Suprapubic skin (tissue), 4 donors: ENCODE results near the gene GMNN. TPM values are rescaled to one million over a fixed set of nuclear protein-coding genes. Genes with fewer than 3 reads are reported as not detected.

Experiments used
- DNase-seq, 2 donors: peaks; one replicate each; pipeline ENCODE4 v3.0.0-alpha.2; 2019; ENCODE audit warnings: low spot score in 2 of 2
- H3K27ac ChIP-seq: fragments of 200-600 bp; sonication (generic); one replicate; pipeline ENCODE4 v1.5.1; 2019
- H3K27me3 ChIP-seq: fragments of 200-600 bp; sonication (generic); one replicate; pipeline ENCODE4 v1.5.1; 2019
- H3K36me3 ChIP-seq: fragments of 200-600 bp; sonication (generic); one replicate; pipeline ENCODE4 v1.5.1; 2019
- H3K4me1 ChIP-seq: fragments of 200-600 bp; sonication (generic); one replicate; pipeline ENCODE4 v1.5.1; 2019
- H3K4me3 ChIP-seq: fragments of 200-600 bp; sonication (generic); one replicate; pipeline ENCODE4 v1.5.1; 2019; ENCODE audit warnings: mild to moderate bottlenecking
- H3K9me3 ChIP-seq: fragments of 200-600 bp; sonication (generic); one replicate; pipeline ENCODE4 v1.5.1; 2019
- EP300 ChIP-seq: sonication (generic); formaldehyde crosslinking; IDR thresholded peaks from one replicate; pipeline ENCODE4 v1.6.1; 2017; ENCODE audit warnings: antibody characterized with exemption
- POLR2A ChIP-seq, 2 donors: fragments of 450-650 bp; IDR thresholded peaks; one replicate each; pipeline ENCODE4 v1.6.1; 2017; ENCODE audit warnings: antibody characterized with exemption in 2 of 2, mild to moderate bottlenecking in 2 of 2, moderate library complexity in 2 of 2
- POLR2AphosphoS5 ChIP-seq, 3 donors: sonication (generic); formaldehyde crosslinking; IDR thresholded peaks; one replicate each; pipeline ENCODE4 v1.6.1; 2017; ENCODE audit warnings: antibody characterized with exemption in 3 of 3
- WGBS: methylation state at CpG from one replicate; pipeline ENCODE4 v1.1.5; 2018; 5-methylcytosine and 5-hydroxymethylcytosine counted together
- total RNA-seq, 4 donors: library from RNA; depleted of rRNA; stranded (reverse); fragments of >200 nt; gene quantifications; one replicate each; pipeline ENCODE4 v1.1.0, GENCODE V29; 2016
- TF ChIP-seq, protein P1 (sequence below), 2 donors: fragments of 200-600 bp in 1 of 2; fragments of 450-650 bp in 1 of 2; sonication (generic) in 1 of 2; IDR thresholded peaks; one replicate each; pipeline ENCODE4 v1.5.1; 2016 to 2019; ENCODE audit warnings: antibody characterized with exemption in 2 of 2, mild to moderate bottlenecking in 1 of 2, moderate library complexity in 1 of 2

Gene GMNN
- total RNA-seq, 4 donors from 2014 or later, result 49.6 to 89.6 (median 70.5) TPM

DNA sequence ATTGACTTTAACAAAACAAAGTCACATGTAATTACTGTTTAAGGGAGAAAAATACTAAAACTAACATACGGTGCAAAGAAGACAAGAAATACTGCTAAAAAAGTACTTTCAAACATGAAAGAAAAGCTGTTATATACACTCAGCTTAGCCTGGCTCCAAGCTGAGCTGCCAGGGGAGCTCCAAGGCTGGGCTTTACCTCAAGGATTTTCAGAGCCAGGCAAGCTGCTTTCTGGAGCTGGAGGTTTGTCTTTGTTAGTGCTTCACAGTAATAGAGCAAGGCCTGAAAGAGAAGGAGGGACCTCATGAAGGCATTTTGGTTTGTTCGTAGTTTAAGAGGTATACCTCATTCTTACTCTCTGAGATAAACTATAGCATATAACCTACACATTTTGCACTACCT lies 43.6 kb downstream of the GMNN start:
- no peak for DNase-seq
- WGBS, result 87% methylated on average over 2 of the region's 2 CpGs
- no peaks in the 10 kb centered on the region for H3K4me1 ChIP-seq

DNA sequence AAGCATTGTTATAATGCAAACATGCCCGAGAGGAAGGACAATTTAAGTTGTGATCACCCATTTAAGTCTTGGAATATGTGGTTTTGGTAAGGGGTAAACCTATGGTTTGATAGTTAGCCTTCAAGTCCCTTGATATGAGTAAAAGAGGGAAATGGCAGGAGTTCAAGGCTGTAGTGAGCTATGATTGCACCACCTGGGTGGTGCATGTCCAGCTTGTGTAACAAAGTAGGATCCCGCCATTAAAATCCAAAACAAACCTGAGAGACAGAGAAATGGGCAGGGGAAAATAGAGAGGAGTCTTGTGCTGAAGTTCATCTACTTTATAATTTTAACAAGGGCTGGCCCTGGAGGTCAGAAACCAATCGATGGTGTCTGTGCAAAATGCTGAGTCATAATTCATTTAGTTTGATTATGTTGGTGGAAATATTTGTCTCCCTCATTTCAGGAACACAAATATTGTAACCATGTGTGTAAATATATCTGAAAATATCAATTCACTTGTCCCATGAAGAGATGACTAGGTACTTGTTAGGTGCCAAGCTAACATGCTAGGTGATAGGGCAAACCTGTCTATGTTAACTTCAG lies 47.2 kb downstream of the GMNN start:
- Histone ChIP-seq H3K9me3 (no peaks in the 10 kb centered on the region), H3K4me3 (no peak overlapping the region), H3K4me1 (peaks cover 3% of the 10 kb centered on the region), H3K27me3 (no peaks in the 10 kb centered on the region), H3K27ac (no peak overlapping the region), H3K36me3 (no peaks in the 10 kb centered on the region)
- 98% methylated on average over 3 of the region's 3 CpGs for WGBS
- TF ChIP-seq POLR2A (IDR thresholded peaks at IDR 0.05) (no peak), POLR2AphosphoS5 (IDR thresholded peaks at IDR 0.05) (no peak), EP300 (no peak)
- TF ChIP-seq, protein P1, sequence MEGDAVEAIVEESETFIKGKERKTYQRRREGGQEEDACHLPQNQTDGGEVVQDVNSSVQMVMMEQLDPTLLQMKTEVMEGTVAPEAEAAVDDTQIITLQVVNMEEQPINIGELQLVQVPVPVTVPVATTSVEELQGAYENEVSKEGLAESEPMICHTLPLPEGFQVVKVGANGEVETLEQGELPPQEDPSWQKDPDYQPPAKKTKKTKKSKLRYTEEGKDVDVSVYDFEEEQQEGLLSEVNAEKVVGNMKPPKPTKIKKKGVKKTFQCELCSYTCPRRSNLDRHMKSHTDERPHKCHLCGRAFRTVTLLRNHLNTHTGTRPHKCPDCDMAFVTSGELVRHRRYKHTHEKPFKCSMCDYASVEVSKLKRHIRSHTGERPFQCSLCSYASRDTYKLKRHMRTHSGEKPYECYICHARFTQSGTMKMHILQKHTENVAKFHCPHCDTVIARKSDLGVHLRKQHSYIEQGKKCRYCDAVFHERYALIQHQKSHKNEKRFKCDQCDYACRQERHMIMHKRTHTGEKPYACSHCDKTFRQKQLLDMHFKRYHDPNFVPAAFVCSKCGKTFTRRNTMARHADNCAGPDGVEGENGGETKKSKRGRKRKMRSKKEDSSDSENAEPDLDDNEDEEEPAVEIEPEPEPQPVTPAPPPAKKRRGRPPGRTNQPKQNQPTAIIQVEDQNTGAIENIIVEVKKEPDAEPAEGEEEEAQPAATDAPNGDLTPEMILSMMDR (IDR thresholded peaks at IDR 0.05), result no peak
- no peak for DNase-seq

More for the DNA sequence above, 43.6 kb downstream of the GMNN start:
- H3K27me3 ChIP-seq, result no peaks in the 10 kb centered on the region
- no peaks in the 10 kb centered on the region for H3K36me3 ChIP-seq
- no peaks in the 10 kb centered on the region for H3K9me3 ChIP-seq
- H3K27ac ChIP-seq, result no peak overlapping the region
- no peak overlapping the region for H3K4me3 ChIP-seq
- TF ChIP-seq POLR2A (IDR thresholded peaks at IDR 0.05), result no peak
- TF ChIP-seq, protein P1 (IDR thresholded peaks at IDR 0.05), result no peak
- no peak for TF ChIP-seq POLR2AphosphoS5 (IDR thresholded peaks at IDR 0.05)
- no peak for TF ChIP-seq EP300

DNA sequence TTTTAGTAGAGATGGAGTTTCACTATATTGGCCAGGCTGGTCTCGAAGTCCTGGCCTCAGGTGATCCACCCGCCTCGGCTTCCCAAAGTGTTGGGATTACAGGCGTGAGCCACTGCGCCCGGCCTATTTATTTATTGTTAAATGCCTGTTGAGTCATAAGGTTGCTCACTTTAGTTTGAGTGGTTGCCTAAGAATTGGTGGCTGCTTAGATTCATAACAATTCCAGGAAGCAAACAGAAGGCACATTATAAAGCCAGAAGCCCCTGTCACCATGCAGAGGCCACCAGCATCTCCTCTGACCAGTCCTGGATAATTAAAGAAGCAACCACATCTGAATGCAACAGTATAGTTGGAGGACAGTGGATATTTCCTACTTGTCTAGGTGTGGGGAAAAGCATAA lies 48.0 kb downstream of the GMNN start:
- DNase-seq, result no peak
- H3K36me3 ChIP-seq, result no peaks in the 10 kb centered on the region
- 86% methylated on average over 6 of the region's 6 CpGs for WGBS
- no peak overlapping the region for H3K27ac ChIP-seq
- no peak overlapping the region for H3K4me3 ChIP-seq
- no peaks in the 10 kb centered on the region for H3K27me3 ChIP-seq
- H3K4me1 ChIP-seq, result peaks cover 8% of the 10 kb centered on the region
- no peak for TF ChIP-seq POLR2A (IDR thresholded peaks at IDR 0.05)
- TF ChIP-seq POLR2AphosphoS5 (IDR thresholded peaks at IDR 0.05), result no peak
- TF ChIP-seq, protein P1 (IDR thresholded peaks at IDR 0.05), result no peak
- no peak for TF ChIP-seq EP300
- no peaks in the 10 kb centered on the region for H3K9me3 ChIP-seq

DNA sequence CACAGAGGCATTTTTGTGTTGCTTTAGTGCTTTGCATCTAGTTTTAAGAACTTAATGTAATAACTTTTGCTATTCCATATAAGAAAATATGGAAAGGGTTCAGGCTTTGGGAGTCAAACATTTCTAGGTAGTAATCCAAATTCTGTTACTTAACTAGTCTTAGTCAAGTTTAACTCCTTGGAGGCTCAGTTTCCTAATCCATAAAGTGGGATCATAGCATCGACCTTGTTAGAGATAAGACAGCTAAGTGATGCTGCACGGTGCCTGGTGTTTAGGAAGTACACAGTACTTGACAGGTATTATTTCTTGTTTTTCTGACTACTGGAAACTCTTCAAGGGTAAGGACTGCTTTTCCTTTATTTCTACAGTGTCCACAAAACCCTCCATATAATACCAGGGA lies 48.4 kb downstream of the GMNN start:
- no peaks in the 10 kb centered on the region for H3K9me3 ChIP-seq
- H3K27me3 ChIP-seq, result no peaks in the 10 kb centered on the region
- no peak for DNase-seq
- H3K4me1 ChIP-seq, result peaks cover 8% of the 10 kb centered on the region
- no peak overlapping the region for H3K27ac ChIP-seq
- TF ChIP-seq POLR2AphosphoS5 (IDR thresholded peaks at IDR 0.05) (no peak), EP300 (no peak), POLR2A (IDR thresholded peaks at IDR 0.05) (no peak)
- TF ChIP-seq, protein P1 (IDR thresholded peaks at IDR 0.05), result no peak
- 87% methylated on average over 2 of the region's 2 CpGs for WGBS
- H3K4me3 ChIP-seq, result no peak overlapping the region
- no peaks in the 10 kb centered on the region for H3K36me3 ChIP-seq

DNA sequence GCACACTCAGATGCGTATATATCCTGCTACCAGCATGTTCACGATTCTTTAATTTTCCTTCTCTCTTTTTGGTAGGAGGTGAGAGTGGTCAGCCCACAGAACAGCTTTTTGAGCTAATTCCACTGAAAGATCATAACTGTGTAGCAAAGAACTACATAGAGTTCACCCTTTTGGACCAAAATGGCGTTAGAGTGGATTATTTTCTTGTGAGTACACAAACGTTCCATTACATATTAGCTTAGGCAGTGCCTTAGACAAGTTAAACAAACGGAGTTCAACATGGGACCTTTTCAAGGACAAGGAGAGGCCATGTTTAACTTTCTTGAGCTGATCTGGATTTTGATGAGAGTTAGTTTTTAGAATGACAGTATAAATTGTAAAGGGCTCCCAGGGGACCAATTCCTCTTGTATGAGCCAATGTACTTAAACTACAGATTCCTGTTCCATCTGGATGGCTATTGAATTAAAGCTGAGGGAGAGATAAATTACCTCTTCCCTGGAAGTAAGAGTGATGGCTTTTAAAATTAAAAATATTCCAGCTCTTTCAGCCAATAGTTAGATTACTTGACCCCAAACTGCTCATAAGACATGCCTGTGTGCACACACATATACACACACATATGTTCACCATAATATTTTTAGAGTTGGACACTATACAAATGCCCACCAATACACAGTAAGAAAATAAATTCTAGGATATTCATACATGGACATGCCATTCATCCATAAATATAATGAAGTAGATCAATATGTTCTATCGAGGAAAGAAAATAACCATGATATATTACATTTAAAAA lies 49.6 kb downstream of the GMNN start:
- no peak for TF ChIP-seq POLR2A (IDR thresholded peaks at IDR 0.05)
- no peak for TF ChIP-seq POLR2AphosphoS5 (IDR thresholded peaks at IDR 0.05)
- TF ChIP-seq, protein P1 (IDR thresholded peaks at IDR 0.05), result no peak
- no peak for TF ChIP-seq EP300
- H3K4me3 ChIP-seq, result no peak overlapping the region
- 95% methylated on average over 6 of the region's 6 CpGs for WGBS
- H3K27me3 ChIP-seq, result no peaks in the 10 kb centered on the region
- H3K27ac ChIP-seq, result no peak overlapping the region
- no peak for DNase-seq
- no peaks in the 10 kb centered on the region for H3K36me3 ChIP-seq
- no peaks in the 10 kb centered on the region for H3K9me3 ChIP-seq
- peaks cover 8% of the 10 kb centered on the region for H3K4me1 ChIP-seq
